Measurements from ENCODE around the gene POU4F3.

POU4F3 gene

GRCh38 chr5:146340260-146341081, 1.8 kb downstream of the POU4F3 start:
- H3K79me2 ChIP-seq (ENCODE audit: control insufficient read depth, insufficient read depth, low read length) = no peaks in the 10 kb centered on the region
- no peak overlapping the region for H3K9ac ChIP-seq (ENCODE audit: low read length)
- no CpG with 5 or more reads among the region's 40 CpGs for WGBS (ENCODE audit: extremely low coverage, insufficient coverage, low lambda C conversion rate)
- H3K27ac ChIP-seq (ENCODE audit: low read depth, low read length) = no peak overlapping the region
- no peak overlapping the region for H2AK5ac ChIP-seq (ENCODE audit: low read length)
- no peak overlapping the region for H3K4ac ChIP-seq (ENCODE audit: low read depth, low read length)
- H2BK5ac ChIP-seq (ENCODE audit: low read length) = no peak overlapping the region
- no peak overlapping the region for H2BK120ac ChIP-seq (ENCODE audit: low read depth, low read length)
- no peaks in the 10 kb centered on the region for H3K79me1 ChIP-seq (ENCODE audit: low read length)
- peak; percentile 79 for DNase-seq
- H3K4me2 ChIP-seq (ENCODE audit: low read length) = no peak overlapping the region
- peaks cover 4% of the 10 kb centered on the region for H3K4me1 ChIP-seq (ENCODE audit: control insufficient read depth, low read depth, low read length)
- no peak overlapping the region for H4K8ac ChIP-seq (ENCODE audit: low read depth, low read length)
- peak overlapping the region; percentile 4 for H3K23ac ChIP-seq (ENCODE audit: low read length)
- no peak overlapping the region for H2BK15ac ChIP-seq (replicated peaks; ENCODE audit: low read depth)
- no peak overlapping the region for H3K56ac ChIP-seq (ENCODE audit: low read length)
- H3K36me3 ChIP-seq (ENCODE audit: control insufficient read depth, insufficient read depth, low read length) = no peaks in the 10 kb centered on the region
- no peak overlapping the region for H4K5ac ChIP-seq (ENCODE audit: low read length)
- H3K27me3 ChIP-seq (ENCODE audit: insufficient read depth, low read length, poor library complexity) = peaks cover 93% of the 10 kb centered on the region
- no peak overlapping the region for H3K4me3 ChIP-seq (ENCODE audit: low read length)
- H3K18ac ChIP-seq (ENCODE audit: low read length) = no peak overlapping the region

GRCh38 chr5:146341854-146342253, 3.2 kb downstream of the POU4F3 start:
- H3K27ac ChIP-seq (ENCODE audit: low read depth, low read length) = no peak overlapping the region
- no peak overlapping the region for H3K18ac ChIP-seq (ENCODE audit: low read length)
- no peak overlapping the region for H2BK5ac ChIP-seq (ENCODE audit: low read length)
- no peak overlapping the region for H4K8ac ChIP-seq (ENCODE audit: low read depth, low read length)
- no peak overlapping the region for H3K9ac ChIP-seq (ENCODE audit: low read length)
- no peak overlapping the region for H2BK15ac ChIP-seq (replicated peaks; ENCODE audit: low read depth)
- H3K36me3 ChIP-seq (ENCODE audit: control insufficient read depth, insufficient read depth, low read length) = no peaks in the 10 kb centered on the region
- no peak overlapping the region for H3K4me2 ChIP-seq (ENCODE audit: low read length)
- H3K4me1 ChIP-seq (ENCODE audit: control insufficient read depth, low read depth, low read length) = peaks cover 4% of the 10 kb centered on the region
- no peaks in the 10 kb centered on the region for H3K79me2 ChIP-seq (ENCODE audit: control insufficient read depth, insufficient read depth, low read length)
- no peak for DNase-seq
- H2BK120ac ChIP-seq (ENCODE audit: low read depth, low read length) = no peak overlapping the region
- no peak overlapping the region for H3K4ac ChIP-seq (ENCODE audit: low read depth, low read length)
- H4K5ac ChIP-seq (ENCODE audit: low read length) = no peak overlapping the region
- no peak overlapping the region for H3K4me3 ChIP-seq (ENCODE audit: low read length)
- no peaks in the 10 kb centered on the region for H3K79me1 ChIP-seq (ENCODE audit: low read length)
- no CpG with 5 or more reads among the region's 6 CpGs for WGBS (ENCODE audit: extremely low coverage, insufficient coverage, low lambda C conversion rate)
- H3K23ac ChIP-seq (ENCODE audit: low read length) = no peak overlapping the region
- no peak overlapping the region for H3K56ac ChIP-seq (ENCODE audit: low read length)
- H3K27me3 ChIP-seq (ENCODE audit: insufficient read depth, low read length, poor library complexity) = peaks cover 92% of the 10 kb centered on the region
- H2AK5ac ChIP-seq (ENCODE audit: low read length) = no peak overlapping the region

GRCh38 chr5:146342519-146342881, 3.9 kb downstream of the POU4F3 start:
- WGBS (ENCODE audit: extremely low coverage, insufficient coverage, low lambda C conversion rate) = no CpG with 5 or more reads among the region's 14 CpGs

GRCh38 chr5:146342882-146343865, 4.5 kb downstream of the POU4F3 start:
- Histone ChIP-seq H2AK5ac (ENCODE audit: low read length) (no peak overlapping the region), H3K79me1 (ENCODE audit: low read length) (no peaks in the 10 kb centered on the region), H3K27me3 (ENCODE audit: insufficient read depth, low read length, poor library complexity) (peaks cover 79% of the 10 kb centered on the region), H3K4me1 (ENCODE audit: control insufficient read depth, low read depth, low read length) (peaks cover 4% of the 10 kb centered on the region), H3K79me2 (ENCODE audit: control insufficient read depth, insufficient read depth, low read length) (no peaks in the 10 kb centered on the region), H3K9ac (ENCODE audit: low read length) (no peak overlapping the region), H3K4ac (ENCODE audit: low read depth, low read length) (no peak overlapping the region), H3K18ac (ENCODE audit: low read length) (no peak overlapping the region), H3K27ac (ENCODE audit: low read depth, low read length) (no peak overlapping the region), H3K4me2 (ENCODE audit: low read length) (peak overlapping the region; percentile 8), H2BK15ac (replicated peaks; ENCODE audit: low read depth) (no peak overlapping the region), H2BK120ac (ENCODE audit: low read depth, low read length) (no peak overlapping the region), H4K5ac (ENCODE audit: low read length) (no peak overlapping the region), H3K23ac (ENCODE audit: low read length) (no peak overlapping the region), H4K8ac (ENCODE audit: low read depth, low read length) (no peak overlapping the region), H3K56ac (ENCODE audit: low read length) (no peak overlapping the region), H3K4me3 (ENCODE audit: low read length) (no peak overlapping the region), H3K36me3 (ENCODE audit: control insufficient read depth, insufficient read depth, low read length) (no peaks in the 10 kb centered on the region), H2BK5ac (ENCODE audit: low read length) (no peak overlapping the region)
- DNase-seq = peak; percentile 75
- WGBS (ENCODE audit: extremely low coverage, insufficient coverage, low lambda C conversion rate) = no CpG with 5 or more reads among the region's 46 CpGs

More at GRCh38 chr5:146342519-146342881, 3.9 kb downstream of the POU4F3 start:
- Histone ChIP-seq H2BK120ac (ENCODE audit: low read depth, low read length) (no peak overlapping the region), H3K27me3 (ENCODE audit: insufficient read depth, low read length, poor library complexity) (peaks cover 85% of the 10 kb centered on the region), H2AK5ac (ENCODE audit: low read length) (no peak overlapping the region), H3K56ac (ENCODE audit: low read length) (no peak overlapping the region), H3K36me3 (ENCODE audit: control insufficient read depth, insufficient read depth, low read length) (no peaks in the 10 kb centered on the region), H3K79me2 (ENCODE audit: control insufficient read depth, insufficient read depth, low read length) (no peaks in the 10 kb centered on the region), H3K23ac (ENCODE audit: low read length) (no peak overlapping the region), H3K4me3 (ENCODE audit: low read length) (no peak overlapping the region), H3K27ac (ENCODE audit: low read depth, low read length) (no peak overlapping the region), H4K5ac (ENCODE audit: low read length) (no peak overlapping the region), H3K79me1 (ENCODE audit: low read length) (no peaks in the 10 kb centered on the region), H2BK15ac (replicated peaks; ENCODE audit: low read depth) (no peak overlapping the region), H3K4me2 (ENCODE audit: low read length) (no peak overlapping the region), H3K9ac (ENCODE audit: low read length) (no peak overlapping the region), H3K4ac (ENCODE audit: low read depth, low read length) (no peak overlapping the region), H3K4me1 (ENCODE audit: control insufficient read depth, low read depth, low read length) (peaks cover 4% of the 10 kb centered on the region), H4K8ac (ENCODE audit: low read depth, low read length) (no peak overlapping the region), H3K18ac (ENCODE audit: low read length) (no peak overlapping the region), H2BK5ac (ENCODE audit: low read length) (no peak overlapping the region)
- DNase-seq = no peak

GRCh38 chr5:146344155-146345118, 5.8 kb downstream of the POU4F3 start:
- peak overlapping the region; percentile 62 for H3K4me2 ChIP-seq (ENCODE audit: low read length)
- H4K8ac ChIP-seq (ENCODE audit: low read depth, low read length) = no peak overlapping the region
- no peak overlapping the region for H3K18ac ChIP-seq (ENCODE audit: low read length)
- no peak overlapping the region for H3K4me3 ChIP-seq (ENCODE audit: low read length)
- H3K4me1 ChIP-seq (ENCODE audit: control insufficient read depth, low read depth, low read length) = peaks cover 2% of the 10 kb centered on the region
- H2BK120ac ChIP-seq (ENCODE audit: low read depth, low read length) = no peak overlapping the region
- H3K23ac ChIP-seq (ENCODE audit: low read length) = no peak overlapping the region
- H3K79me1 ChIP-seq (ENCODE audit: low read length) = no peaks in the 10 kb centered on the region
- no peak overlapping the region for H3K56ac ChIP-seq (ENCODE audit: low read length)
- no peak overlapping the region for H3K27ac ChIP-seq (ENCODE audit: low read depth, low read length)
- no peak overlapping the region for H2BK15ac ChIP-seq (replicated peaks; ENCODE audit: low read depth)
- H3K4ac ChIP-seq (ENCODE audit: low read depth, low read length) = no peak overlapping the region
- H4K5ac ChIP-seq (ENCODE audit: low read length) = no peak overlapping the region
- H2AK5ac ChIP-seq (ENCODE audit: low read length) = no peak overlapping the region
- H2BK5ac ChIP-seq (ENCODE audit: low read length) = no peak overlapping the region
- H3K27me3 ChIP-seq (ENCODE audit: insufficient read depth, low read length, poor library complexity) = peaks cover 68% of the 10 kb centered on the region
- no peaks in the 10 kb centered on the region for H3K79me2 ChIP-seq (ENCODE audit: control insufficient read depth, insufficient read depth, low read length)
- WGBS (ENCODE audit: extremely low coverage, insufficient coverage, low lambda C conversion rate) = no CpG with 5 or more reads among the region's 31 CpGs
- no peak overlapping the region for H3K9ac ChIP-seq (ENCODE audit: low read length)
- DNase-seq = peak; percentile 88
- H3K36me3 ChIP-seq (ENCODE audit: control insufficient read depth, insufficient read depth, low read length) = no peaks in the 10 kb centered on the region

All from mesendoderm (in vitro differentiated cells).